ENCODE data around the gene GRXCR1. TPM values are rescaled to one million over a fixed set of nuclear protein-coding genes. Genes with fewer than 3 reads are reported as not detected.

The GRXCR1 gene
- total and polyA plus RNA-seq, 2 donors, result 0.05 to 0.14 TPM

DNA sequence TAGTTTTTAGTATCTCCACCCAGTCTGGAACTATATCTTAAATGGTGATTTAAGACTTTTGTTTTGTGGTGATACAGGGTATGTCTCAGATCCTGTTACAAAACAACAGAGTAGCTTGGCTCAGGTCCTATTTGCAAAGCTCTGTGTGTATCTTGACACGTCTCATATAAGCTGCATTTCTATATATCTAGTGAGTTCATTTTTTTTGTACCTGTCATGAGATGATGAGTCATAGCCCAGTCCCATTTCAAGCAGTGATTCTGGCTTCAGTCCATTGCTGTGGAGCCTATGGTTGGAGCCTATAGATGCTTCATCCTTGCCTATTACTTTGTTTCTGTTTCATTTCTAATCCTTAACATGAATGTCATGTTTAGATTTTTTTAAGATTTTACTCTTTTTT, 23.0 kb downstream of the GRXCR1 start:
- no peaks in the 10 kb centered on the region for H3K27me3 ChIP-seq (ENCODE audit: control insufficient read depth in 2 of 2, insufficient read depth in 1 of 2, low read length in 1 of 2)
- no peaks in the 10 kb centered on the region for H3K4me1 ChIP-seq (ENCODE audit: control insufficient read depth in 2 of 2, insufficient read depth in 2 of 2, low read length in 2 of 2)
- DNase-seq (ENCODE audit: low read depth in 6 of 9, low spot score in 9 of 9), result no peak
- WGBS, result 68% methylated on average over 1 of the region's 1 CpG
- no peak overlapping the region for H3K27ac ChIP-seq (ENCODE audit: low read depth in 1 of 2, low read length in 1 of 2)
- H3K4me3 ChIP-seq (ENCODE audit: low read length in 2 of 2), result no peak overlapping the region
- H3K36me3 ChIP-seq (ENCODE audit: control insufficient read depth in 2 of 2, insufficient read depth in 2 of 2, low read length in 1 of 2), result no peaks in the 10 kb centered on the region
- H3K9me3 ChIP-seq (ENCODE audit: control insufficient read depth in 2 of 2, insufficient read depth in 1 of 2, low read length in 1 of 2), result no peaks in the 10 kb centered on the region

DNA sequence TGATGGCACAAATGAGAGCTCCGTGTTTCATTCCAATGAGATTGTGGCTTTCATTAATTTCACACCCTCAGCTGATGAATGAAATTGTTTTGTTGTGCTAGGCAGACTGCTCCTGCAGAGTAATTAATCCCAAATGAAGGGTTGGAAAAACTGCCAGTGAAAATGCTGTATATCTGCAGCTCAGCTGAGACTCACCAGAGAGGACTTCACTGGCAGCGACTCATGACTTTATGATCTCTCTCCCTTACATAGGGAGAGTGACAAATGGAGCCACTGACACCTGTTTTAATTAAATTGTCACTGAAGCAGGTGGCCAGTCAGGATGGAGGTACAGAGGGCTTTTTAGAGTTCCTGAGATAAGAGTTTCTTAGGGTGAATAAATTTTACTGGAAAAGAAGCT, 24.8 kb downstream of the GRXCR1 start:
- 97% methylated on average over 2 of the region's 2 CpGs for WGBS
- H3K36me3 ChIP-seq (ENCODE audit: control insufficient read depth in 2 of 2, insufficient read depth in 2 of 2, low read length in 1 of 2), result no peaks in the 10 kb centered on the region
- H3K4me1 ChIP-seq (ENCODE audit: control insufficient read depth in 2 of 2, insufficient read depth in 2 of 2, low read length in 2 of 2), result no peaks in the 10 kb centered on the region
- H3K27ac ChIP-seq (ENCODE audit: low read depth in 1 of 2, low read length in 1 of 2), result no peak overlapping the region
- no peaks in the 10 kb centered on the region for H3K27me3 ChIP-seq (ENCODE audit: control insufficient read depth in 2 of 2, insufficient read depth in 1 of 2, low read length in 1 of 2)
- DNase-seq (ENCODE audit: low read depth in 6 of 9, low spot score in 9 of 9), result no peak
- H3K4me3 ChIP-seq (ENCODE audit: low read length in 2 of 2), result no peak overlapping the region
- no peaks in the 10 kb centered on the region for H3K9me3 ChIP-seq (ENCODE audit: control insufficient read depth in 2 of 2, insufficient read depth in 1 of 2, low read length in 1 of 2)

DNA sequence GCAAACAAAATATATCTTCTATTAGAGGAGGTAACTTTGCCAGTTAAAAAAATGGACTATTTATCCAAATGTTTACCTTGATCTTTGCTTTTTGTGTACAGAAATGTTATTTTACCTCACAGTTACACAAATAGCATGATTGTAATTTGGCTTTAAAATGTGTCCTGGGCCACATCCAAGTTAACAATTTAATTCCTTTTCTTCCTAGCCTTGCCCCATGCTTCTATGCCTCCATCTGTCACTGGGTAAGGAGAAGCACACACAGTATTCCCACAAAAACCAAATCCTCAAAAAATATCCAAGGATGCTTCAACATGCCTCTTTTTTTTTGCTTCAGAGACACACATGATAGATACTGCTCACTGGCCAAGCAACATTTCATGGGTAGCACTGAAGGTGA, 30.9 kb downstream of the GRXCR1 start:
- DNase-seq (ENCODE audit: low read depth in 6 of 9, low spot score in 9 of 9), result no peak
- Histone ChIP-seq H3K36me3 (ENCODE audit: control insufficient read depth in 2 of 2, insufficient read depth in 2 of 2, low read length in 1 of 2) (no peaks in the 10 kb centered on the region), H3K4me1 (ENCODE audit: control insufficient read depth in 2 of 2, insufficient read depth in 2 of 2, low read length in 2 of 2) (no peaks in the 10 kb centered on the region), H3K9me3 (ENCODE audit: control insufficient read depth in 2 of 2, insufficient read depth in 1 of 2, low read length in 1 of 2) (no peaks in the 10 kb centered on the region), H3K27me3 (ENCODE audit: control insufficient read depth in 2 of 2, insufficient read depth in 1 of 2, low read length in 1 of 2) (no peaks in the 10 kb centered on the region), H3K27ac (ENCODE audit: low read depth in 1 of 2, low read length in 1 of 2) (no peak overlapping the region), H3K4me3 (ENCODE audit: low read length in 2 of 2) (no peak overlapping the region)

DNA sequence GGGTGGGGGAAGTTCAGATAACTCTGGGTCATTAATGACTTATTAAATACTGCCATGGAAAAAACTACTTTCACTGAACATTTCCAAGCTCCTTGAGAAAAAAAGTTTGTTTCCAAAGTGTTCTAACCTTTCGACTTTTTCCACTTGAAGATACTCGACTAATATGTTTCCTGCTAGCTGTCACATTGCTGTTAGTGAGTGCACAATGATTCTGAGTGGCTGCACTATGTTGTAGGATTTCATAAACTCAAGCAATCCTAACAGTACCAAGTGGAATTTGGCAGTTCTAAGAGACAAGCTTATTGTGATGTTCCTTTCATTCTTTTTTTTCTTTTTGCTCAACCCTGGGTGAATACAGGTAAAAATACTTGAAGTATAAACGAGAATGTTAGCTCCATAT, 33.4 kb downstream of the GRXCR1 start:
- no peaks in the 10 kb centered on the region for H3K9me3 ChIP-seq (ENCODE audit: control insufficient read depth in 2 of 2, insufficient read depth in 1 of 2, low read length in 1 of 2)
- H3K4me1 ChIP-seq (ENCODE audit: control insufficient read depth in 2 of 2, insufficient read depth in 2 of 2, low read length in 2 of 2), result no peaks in the 10 kb centered on the region
- H3K27me3 ChIP-seq (ENCODE audit: control insufficient read depth in 2 of 2, insufficient read depth in 1 of 2, low read length in 1 of 2), result no peaks in the 10 kb centered on the region
- WGBS, result 77% methylated on average over 3 of the region's 3 CpGs
- no peaks in the 10 kb centered on the region for H3K36me3 ChIP-seq (ENCODE audit: control insufficient read depth in 2 of 2, insufficient read depth in 2 of 2, low read length in 1 of 2)
- H3K27ac ChIP-seq (ENCODE audit: low read depth in 1 of 2, low read length in 1 of 2), result no peak overlapping the region
- H3K4me3 ChIP-seq (ENCODE audit: low read length in 2 of 2), result no peak overlapping the region
- no peak for DNase-seq (ENCODE audit: low read depth in 6 of 9, low spot score in 9 of 9)

DNA sequence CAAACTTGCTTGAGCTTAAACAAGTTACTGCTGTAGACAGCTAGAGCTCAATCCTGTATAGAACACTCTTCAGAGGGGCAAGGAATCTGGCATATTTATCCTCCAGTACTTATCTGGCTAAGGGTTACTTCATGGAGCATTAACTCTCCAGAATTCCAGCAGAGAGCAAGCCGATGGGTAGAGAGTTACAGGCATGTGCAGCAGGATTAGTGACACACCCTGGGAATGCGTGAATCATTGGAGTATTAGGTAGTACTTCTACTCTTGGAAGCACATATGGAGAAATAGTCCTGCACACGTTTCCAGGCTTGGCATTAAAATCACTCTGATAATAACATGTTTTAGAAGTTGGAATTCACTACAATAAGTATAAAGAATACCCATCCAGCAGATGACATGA, 35.4 kb downstream of the GRXCR1 start:
- WGBS, result 85% methylated on average over 3 of the region's 3 CpGs
- Histone ChIP-seq H3K4me1 (ENCODE audit: control insufficient read depth in 2 of 2, insufficient read depth in 2 of 2, low read length in 2 of 2) (no peaks in the 10 kb centered on the region), H3K4me3 (ENCODE audit: low read length in 2 of 2) (no peak overlapping the region), H3K27me3 (ENCODE audit: control insufficient read depth in 2 of 2, insufficient read depth in 1 of 2, low read length in 1 of 2) (no peaks in the 10 kb centered on the region), H3K9me3 (ENCODE audit: control insufficient read depth in 2 of 2, insufficient read depth in 1 of 2, low read length in 1 of 2) (no peaks in the 10 kb centered on the region), H3K36me3 (ENCODE audit: control insufficient read depth in 2 of 2, insufficient read depth in 2 of 2, low read length in 1 of 2) (no peaks in the 10 kb centered on the region), H3K27ac (ENCODE audit: low read depth in 1 of 2, low read length in 1 of 2) (no peak overlapping the region)
- DNase-seq (ENCODE audit: low read depth in 6 of 9, low spot score in 9 of 9), result no peak

DNA sequence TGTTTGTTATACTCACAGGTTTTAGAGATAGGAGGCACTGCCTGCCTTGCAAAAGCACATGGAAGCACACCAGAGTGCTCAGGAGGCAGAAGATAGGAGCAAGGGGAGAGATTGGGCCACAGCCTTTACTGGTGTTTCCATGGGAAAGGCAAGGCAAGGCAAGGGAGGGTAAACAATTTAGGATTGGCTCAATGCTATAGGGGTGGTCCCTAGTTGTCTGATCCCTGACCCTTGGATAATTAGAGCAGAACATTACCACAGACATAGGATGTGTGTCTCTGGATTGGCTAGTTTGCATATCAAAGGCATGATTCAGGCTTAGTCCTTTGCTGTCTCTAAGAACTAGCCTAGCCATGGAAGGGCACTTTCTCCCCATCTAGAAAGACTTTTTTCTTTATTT, 36.1 kb downstream of the GRXCR1 start:
- Histone ChIP-seq H3K27ac (ENCODE audit: low read depth in 1 of 2, low read length in 1 of 2) (no peak overlapping the region), H3K4me3 (ENCODE audit: low read length in 2 of 2) (no peak overlapping the region), H3K9me3 (ENCODE audit: control insufficient read depth in 2 of 2, insufficient read depth in 1 of 2, low read length in 1 of 2) (no peaks in the 10 kb centered on the region), H3K27me3 (ENCODE audit: control insufficient read depth in 2 of 2, insufficient read depth in 1 of 2, low read length in 1 of 2) (no peaks in the 10 kb centered on the region), H3K4me1 (ENCODE audit: control insufficient read depth in 2 of 2, insufficient read depth in 2 of 2, low read length in 2 of 2) (no peaks in the 10 kb centered on the region), H3K36me3 (ENCODE audit: control insufficient read depth in 2 of 2, insufficient read depth in 2 of 2, low read length in 1 of 2) (no peaks in the 10 kb centered on the region)
- DNase-seq (ENCODE audit: low read depth in 6 of 9, low spot score in 9 of 9), result no peak

DNA sequence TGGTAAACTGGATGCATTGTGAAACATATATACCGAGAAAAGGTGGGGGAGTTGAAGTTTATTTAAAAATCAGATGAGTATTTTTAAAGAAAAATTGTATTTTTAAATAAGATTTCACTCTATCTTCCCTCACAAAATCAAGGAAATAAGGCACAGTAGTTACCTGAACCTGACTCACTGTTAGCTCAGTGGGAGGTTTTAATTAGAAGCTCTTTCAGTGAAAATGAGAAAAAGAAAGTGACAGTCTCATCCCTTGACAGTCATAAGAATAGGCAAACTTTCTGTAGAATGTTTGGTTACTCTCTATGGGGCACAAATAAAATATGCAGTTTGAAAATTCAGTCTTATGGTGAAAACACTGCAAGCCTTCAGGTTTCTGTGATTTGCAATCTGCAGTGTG, 49.7 kb downstream of the GRXCR1 start:
- 90% methylated on average over 1 of the region's 1 CpG for WGBS
- no peak overlapping the region for H3K27ac ChIP-seq (ENCODE audit: low read depth in 1 of 2, low read length in 1 of 2)
- no peaks in the 10 kb centered on the region for H3K4me1 ChIP-seq (ENCODE audit: control insufficient read depth in 2 of 2, insufficient read depth in 2 of 2, low read length in 2 of 2)
- H3K9me3 ChIP-seq (ENCODE audit: control insufficient read depth in 2 of 2, insufficient read depth in 1 of 2, low read length in 1 of 2), result no peaks in the 10 kb centered on the region
- no peaks in the 10 kb centered on the region for H3K27me3 ChIP-seq (ENCODE audit: control insufficient read depth in 2 of 2, insufficient read depth in 1 of 2, low read length in 1 of 2)
- no peak for DNase-seq (ENCODE audit: low read depth in 6 of 9, low spot score in 9 of 9)
- H3K36me3 ChIP-seq (ENCODE audit: control insufficient read depth in 2 of 2, insufficient read depth in 2 of 2, low read length in 1 of 2), result no peaks in the 10 kb centered on the region
- H3K4me3 ChIP-seq (ENCODE audit: low read length in 2 of 2), result no peak overlapping the region

DNA sequence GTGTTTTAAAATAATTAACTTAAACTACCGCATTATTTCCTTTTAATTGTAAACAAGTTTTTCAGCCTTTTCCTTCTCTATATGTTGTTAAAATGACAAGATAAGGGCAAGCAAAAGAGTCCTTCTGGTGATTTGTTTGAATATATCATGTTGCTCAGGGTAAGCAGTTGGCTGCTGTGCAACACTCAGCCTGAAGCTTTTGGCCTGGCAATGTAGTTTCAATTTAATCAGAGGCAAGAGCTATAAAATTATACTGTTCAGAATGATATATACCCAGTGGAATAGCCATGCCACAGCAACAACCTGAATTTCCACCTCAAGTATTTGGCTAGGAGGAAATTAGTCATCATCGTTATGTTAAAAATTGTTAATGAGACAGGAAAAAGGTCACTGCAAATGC, 53.4 kb downstream of the GRXCR1 start:
- 96% methylated on average over 2 of the region's 2 CpGs for WGBS

DNA sequence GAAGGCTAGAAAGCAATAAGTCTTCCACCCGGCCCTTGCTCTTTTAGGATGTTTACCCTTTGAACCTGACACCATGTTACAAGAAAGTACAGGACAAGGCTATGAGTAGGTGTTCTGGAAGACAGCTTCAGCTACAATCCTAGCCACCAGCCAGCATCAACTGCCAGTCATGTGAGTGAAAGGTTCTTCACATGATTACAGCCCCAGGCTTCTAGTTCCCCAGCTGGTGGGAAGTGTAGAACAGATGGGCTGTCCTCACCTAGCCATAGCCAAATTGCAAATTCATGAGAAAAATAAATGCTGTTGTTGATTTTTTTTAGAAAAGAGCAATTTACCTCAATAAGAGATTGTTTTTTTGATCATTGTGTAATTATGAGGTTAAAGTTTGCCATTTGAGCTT, 60.8 kb downstream of the GRXCR1 start:
- H3K27me3 ChIP-seq (ENCODE audit: control insufficient read depth in 2 of 2, insufficient read depth in 1 of 2, low read length in 1 of 2), result no peaks in the 10 kb centered on the region
- H3K4me1 ChIP-seq (ENCODE audit: control insufficient read depth in 2 of 2, insufficient read depth in 2 of 2, low read length in 2 of 2), result no peaks in the 10 kb centered on the region
- no peak overlapping the region for H3K4me3 ChIP-seq (ENCODE audit: low read length in 2 of 2)
- DNase-seq (ENCODE audit: low read depth in 6 of 9, low spot score in 9 of 9), result no peak
- H3K27ac ChIP-seq (ENCODE audit: low read depth in 1 of 2, low read length in 1 of 2), result no peak overlapping the region
- H3K9me3 ChIP-seq (ENCODE audit: control insufficient read depth in 2 of 2, insufficient read depth in 1 of 2, low read length in 1 of 2), result no peaks in the 10 kb centered on the region
- 82% methylated on average over 1 of the region's 1 CpG for WGBS
- H3K36me3 ChIP-seq (ENCODE audit: control insufficient read depth in 2 of 2, insufficient read depth in 2 of 2, low read length in 1 of 2), result no peaks in the 10 kb centered on the region

More for the DNA sequence above, 53.4 kb downstream of the GRXCR1 start:
- Histone ChIP-seq H3K4me3 (ENCODE audit: low read length in 2 of 2) (no peak overlapping the region), H3K9me3 (ENCODE audit: control insufficient read depth in 2 of 2, insufficient read depth in 1 of 2, low read length in 1 of 2) (no peaks in the 10 kb centered on the region), H3K4me1 (ENCODE audit: control insufficient read depth in 2 of 2, insufficient read depth in 2 of 2, low read length in 2 of 2) (no peaks in the 10 kb centered on the region), H3K27me3 (ENCODE audit: control insufficient read depth in 2 of 2, insufficient read depth in 1 of 2, low read length in 1 of 2) (no peaks in the 10 kb centered on the region), H3K36me3 (ENCODE audit: control insufficient read depth in 2 of 2, insufficient read depth in 2 of 2, low read length in 1 of 2) (no peaks in the 10 kb centered on the region), H3K27ac (ENCODE audit: low read depth in 1 of 2, low read length in 1 of 2) (no peak overlapping the region)
- DNase-seq (ENCODE audit: low read depth in 6 of 9, low spot score in 9 of 9), result no peak

DNA sequence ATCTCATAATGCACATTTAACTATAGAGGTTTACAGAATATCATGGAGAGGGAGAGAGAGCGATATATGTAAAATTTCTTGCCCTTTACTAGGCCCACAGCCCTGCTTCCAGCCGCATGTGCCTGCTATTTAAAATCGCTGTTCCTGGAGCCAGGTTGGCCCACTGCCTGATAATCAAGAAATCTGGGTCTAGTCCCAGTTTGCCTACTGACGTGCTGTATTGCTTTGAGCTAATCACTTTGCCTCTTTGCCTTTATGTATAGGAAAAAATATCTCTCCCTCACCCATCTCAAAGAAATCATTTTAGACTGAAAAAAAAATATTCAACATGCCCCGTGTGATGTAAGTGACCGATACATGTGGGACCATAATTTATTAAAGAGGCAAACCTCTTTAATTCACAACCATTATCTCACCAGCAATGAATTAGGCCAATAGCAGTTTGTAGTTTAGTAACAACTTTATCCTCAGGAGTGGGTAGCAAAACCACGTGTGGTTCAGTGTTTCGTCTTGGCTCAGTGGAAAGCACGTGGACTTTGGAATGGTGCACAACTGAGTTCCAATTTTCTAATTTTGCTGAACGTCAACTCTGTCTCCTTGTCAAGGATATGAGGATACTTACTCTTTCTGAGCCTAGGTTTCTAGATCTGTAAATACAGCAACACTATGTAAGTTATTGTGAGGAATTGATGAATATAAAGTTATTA, 62.6 kb downstream of the GRXCR1 start:
- DNase-seq (ENCODE audit: low read depth in 6 of 9, low spot score in 9 of 9), result no peak
- no peak overlapping the region for H3K4me3 ChIP-seq (ENCODE audit: low read length in 2 of 2)
- no peaks in the 10 kb centered on the region for H3K4me1 ChIP-seq (ENCODE audit: control insufficient read depth in 2 of 2, insufficient read depth in 2 of 2, low read length in 2 of 2)
- H3K9me3 ChIP-seq (ENCODE audit: control insufficient read depth in 2 of 2, insufficient read depth in 1 of 2, low read length in 1 of 2), result no peaks in the 10 kb centered on the region
- no peak overlapping the region for H3K27ac ChIP-seq (ENCODE audit: low read depth in 1 of 2, low read length in 1 of 2)
- H3K27me3 ChIP-seq (ENCODE audit: control insufficient read depth in 2 of 2, insufficient read depth in 1 of 2, low read length in 1 of 2), result no peaks in the 10 kb centered on the region
- 89% methylated on average over 10 of the region's 10 CpGs for WGBS
- no peaks in the 10 kb centered on the region for H3K36me3 ChIP-seq (ENCODE audit: control insufficient read depth in 2 of 2, insufficient read depth in 2 of 2, low read length in 1 of 2)

Data from thymus (tissue), 11 donors.